ENCODE results near the gene XYLT1.
A peak's percentile ranks its signal among the peaks of the same experiment; 100 is the strongest.

Gene XYLT1

DNA sequence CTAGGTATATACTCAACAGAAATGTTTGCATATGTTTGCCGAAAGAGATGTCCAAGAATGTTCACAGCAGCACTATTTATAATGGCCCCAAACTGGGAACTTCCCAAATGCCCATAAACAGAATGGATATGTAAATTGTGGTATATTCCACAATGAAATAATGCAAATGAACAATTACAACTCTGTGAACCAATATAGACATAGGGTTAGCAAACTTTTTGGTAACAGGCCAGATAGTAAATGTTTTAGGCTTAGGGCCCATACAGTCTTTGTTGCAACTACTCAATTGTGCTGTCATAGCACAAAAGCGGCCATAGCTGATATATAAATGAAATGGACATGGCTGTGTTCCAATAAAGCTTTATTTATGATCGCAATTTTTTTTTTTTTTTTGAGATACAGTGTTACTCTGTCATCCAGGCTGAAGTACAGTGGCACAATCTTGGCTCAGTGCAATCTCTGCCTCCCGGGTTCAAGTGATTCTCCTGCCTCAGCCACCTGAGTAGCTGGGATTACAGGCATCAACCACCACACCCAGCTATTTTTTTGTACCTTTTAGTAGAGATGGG is 16.5 kb downstream of the XYLT1 start:
- DNase-seq = no peak

DNA sequence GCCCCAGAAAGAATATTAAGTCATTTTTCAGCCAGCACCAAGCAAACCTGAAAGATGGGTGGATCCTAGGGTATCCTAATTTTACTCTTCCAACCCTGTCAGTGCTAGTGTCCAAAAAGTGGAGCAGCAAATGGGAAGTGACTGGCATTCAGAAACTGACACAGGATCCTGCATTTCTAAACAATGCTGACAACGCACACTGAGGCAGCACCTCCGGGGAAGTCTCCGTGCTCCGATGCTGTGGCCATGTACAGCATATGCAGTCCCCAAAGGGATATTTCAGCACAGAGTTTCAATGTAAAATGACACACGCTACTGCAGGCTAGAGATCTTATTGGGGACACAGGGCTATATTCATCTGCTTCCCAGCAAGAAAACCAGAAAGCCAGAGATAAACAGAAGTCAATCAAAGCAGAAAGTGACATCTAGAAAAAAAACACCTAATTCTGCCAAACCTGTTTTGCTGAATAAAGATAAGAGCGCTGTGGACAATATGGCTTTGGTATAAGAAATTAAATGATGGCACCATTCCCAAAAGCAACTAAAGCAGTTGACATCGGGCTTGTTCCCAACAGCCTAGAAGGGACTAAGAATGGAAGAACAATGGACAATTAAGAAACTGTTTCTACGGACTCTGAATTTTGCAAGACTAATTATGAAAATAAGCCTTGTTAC is 17.3 kb downstream of the XYLT1 start:
- no peak for DNase-seq

DNA sequence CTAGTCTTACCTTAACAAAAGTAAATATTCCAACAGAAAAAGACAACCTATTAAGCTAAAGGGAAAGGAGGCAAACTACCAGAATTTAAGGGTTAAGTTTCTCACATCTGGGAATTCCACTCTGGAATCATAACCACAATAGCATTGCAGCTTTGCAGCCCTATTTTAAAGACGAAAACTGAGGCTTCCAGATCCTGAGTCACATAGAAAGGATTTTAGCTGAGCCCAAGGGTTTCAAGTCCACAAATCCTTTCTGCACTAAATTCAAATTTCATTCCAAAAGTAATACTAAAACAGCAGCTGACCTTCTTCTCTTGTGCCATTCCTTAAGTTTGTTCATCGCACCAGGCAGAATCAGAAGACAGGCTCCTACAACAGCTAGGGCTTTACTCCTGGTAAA is 17.8 kb downstream of the XYLT1 start:
- no peak for DNase-seq

DNA sequence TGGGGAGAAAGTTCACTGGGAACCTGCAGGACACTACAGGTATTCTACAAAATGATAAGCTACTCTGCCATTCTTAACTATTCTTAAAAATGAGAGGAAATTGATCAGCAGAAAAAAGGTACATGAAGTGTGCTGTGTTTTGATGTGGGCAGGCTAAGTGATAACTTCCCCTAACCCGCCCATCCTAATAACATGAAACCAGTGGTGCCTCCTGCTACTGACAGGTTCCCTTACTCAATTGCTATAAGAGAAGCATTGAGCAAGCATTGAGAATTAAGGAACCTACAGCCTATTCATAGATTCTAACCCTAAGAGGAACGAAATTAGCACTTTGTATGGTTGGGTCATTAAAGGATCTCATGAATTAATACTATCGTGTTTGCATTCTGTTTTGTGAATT is 18.9 kb downstream of the XYLT1 start:
- no peak for DNase-seq

DNA sequence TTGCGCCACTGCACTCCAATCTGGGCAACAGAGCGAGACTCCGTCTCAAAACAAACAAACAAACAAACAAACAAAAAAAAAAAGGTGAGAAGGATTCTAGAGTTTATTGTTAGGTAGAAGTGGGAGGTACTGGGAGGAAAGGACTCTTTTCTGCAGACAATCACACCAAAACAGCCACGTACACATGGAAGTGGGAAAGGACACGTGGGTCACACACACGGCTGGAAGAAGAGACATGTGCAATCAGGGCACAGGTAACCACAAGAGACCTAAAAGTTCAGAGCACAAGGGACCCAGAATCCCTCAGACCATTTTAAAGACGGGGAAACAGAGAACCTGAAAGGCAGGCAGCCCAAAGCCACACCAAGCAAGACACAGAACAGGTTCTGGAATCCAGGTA is 20.5 kb downstream of the XYLT1 start:
- no peak for DNase-seq

DNA sequence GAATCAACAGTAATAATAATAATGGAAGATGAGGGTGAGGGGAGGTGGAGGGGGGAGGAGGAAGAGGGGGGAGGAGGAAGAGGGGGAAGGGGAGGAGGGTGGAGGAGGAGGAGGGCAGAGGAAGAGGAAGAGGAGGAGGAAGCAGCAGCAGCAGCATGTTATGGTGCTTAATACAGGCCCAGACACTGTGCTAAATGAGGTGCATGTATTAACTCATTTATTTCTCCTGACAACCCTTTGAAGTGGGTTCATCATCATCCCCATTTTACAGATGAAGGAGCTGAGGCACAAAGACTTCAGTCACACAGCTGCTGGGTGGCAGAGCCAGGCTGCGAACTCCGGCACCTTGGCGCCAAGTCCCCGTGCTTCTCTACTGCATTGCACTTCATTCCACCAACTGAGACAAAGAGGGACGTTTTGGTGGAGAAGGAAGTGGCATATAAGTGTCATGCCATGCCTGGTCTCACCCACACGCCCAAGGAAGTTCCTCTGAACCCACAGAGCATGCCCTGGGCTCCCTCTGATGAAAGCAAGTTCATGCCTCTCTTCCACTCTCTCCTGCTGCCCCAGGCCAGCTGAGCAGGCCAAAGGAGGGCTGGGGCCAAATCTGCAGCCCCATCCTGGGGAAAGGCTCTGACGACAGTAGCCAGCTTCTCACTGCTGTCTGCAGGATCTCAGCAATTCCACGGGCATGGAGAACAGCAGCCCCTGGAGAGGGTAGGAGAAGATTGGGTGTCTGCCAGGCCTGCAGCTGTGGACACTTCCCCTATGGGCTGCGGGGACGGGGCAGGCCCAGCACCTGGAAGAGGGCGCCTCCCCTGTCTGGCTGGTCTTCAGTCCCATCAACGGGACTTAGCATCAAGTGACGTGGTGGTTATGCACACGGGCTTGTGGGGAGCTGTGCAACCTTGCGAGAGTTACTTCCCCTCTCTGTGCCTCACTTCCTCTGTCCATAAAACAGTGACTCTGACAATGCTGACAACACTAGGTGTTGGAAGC is 21.8 kb downstream of the XYLT1 start:
- DNase-seq = no peak

DNA sequence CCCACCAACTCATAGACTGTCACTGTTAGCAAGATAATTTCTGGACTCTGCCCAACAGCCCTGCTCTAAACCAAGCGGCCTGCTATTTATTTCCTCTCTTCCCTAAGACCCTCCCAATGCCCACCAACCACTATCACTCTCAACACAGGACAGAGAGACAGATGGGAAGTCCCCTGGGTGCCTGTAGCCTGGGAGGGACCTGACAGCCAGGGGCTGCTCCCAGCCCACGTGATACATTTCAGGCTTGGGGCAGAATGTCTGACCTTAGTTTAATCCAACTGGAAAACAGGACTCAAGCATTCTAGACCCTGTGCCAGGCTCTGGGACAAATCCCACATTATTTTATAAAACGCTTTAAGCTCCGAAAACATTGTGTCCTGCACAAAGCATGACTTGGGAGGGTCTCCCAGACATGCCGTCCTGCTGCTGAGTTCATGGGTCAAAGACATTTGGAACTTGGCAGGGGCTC is 23.6 kb downstream of the XYLT1 start:
- no peak for DNase-seq

DNA sequence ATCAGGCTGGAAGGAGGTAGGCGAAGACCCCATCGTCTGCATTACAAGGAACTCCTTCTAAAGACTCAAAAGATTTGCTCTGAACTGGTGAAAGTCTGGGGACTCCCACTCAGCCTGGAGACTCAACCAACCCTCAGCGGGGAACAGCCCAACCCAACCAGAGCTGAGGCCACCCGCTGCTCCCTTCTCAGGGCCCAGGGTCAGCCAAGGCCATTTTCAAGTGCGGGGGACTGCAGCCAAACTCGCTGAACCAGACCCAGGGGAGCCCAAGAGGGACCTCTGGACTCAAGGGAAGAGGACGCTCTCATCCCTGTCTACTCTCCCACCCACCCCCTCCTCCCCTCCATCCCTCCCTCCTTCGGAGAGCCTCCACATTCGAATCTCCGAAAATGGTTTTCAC is 24.1 kb downstream of the XYLT1 start:
- no peak for DNase-seq

DNA sequence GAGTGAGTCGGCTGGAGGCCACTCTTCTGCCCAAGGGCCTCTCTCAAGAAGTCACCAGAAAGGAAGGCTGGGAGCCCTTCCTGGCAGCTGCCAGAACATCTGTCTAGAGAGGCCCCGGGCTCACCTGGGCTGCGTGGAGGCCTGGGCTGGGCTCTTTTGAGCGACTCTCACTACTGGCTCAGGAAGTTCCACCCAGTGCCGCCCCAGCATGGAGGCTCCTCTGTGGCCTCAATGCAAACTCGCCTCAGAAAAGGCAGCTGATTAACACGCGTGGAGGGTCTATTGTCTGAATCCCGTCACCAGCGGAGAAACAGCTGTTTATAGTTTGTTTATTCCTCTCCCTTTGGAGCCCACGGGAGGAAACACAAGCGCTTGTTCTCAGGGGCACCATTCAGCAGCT is 25.3 kb downstream of the XYLT1 start:
- no peak for DNase-seq

DNA sequence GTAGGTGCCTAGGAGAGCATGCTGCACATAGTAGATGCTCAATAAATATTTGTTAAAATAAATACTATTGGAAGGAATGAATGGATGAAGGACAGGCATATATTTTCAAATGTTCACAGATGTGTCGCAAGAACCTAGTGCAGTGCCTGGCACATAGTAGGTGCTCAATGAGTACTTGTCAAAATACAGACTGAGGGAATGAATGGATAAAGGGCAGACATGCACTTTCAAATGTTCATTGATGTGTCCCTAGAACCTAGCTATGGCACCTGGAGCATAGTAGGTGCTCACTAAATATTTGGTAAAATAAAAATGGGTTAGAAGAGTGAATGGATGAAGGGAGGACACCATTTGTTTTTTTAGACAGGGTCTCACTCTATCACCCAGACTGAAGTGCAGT is 26.1 kb downstream of the XYLT1 start:
- DNase-seq = no peak

DNA sequence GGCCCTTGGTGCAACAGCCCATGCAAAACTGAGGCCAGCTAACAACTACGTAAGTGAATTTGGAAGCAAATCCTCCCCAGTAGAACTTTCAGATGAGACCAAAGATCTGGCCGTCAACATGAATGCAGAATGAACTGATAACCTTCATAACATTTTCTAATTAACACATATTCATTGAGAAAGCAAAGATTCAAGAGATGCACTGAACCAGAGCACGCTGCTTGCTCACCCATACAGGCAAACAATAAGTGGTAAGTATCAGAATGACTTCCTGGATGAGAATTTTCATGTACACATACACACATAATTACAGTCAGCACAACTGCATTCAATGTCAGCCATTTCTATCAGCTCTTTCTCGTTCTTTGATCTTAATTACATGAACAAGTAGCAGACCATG is 30.6 kb downstream of the XYLT1 start:
- DNase-seq = no peak

DNA sequence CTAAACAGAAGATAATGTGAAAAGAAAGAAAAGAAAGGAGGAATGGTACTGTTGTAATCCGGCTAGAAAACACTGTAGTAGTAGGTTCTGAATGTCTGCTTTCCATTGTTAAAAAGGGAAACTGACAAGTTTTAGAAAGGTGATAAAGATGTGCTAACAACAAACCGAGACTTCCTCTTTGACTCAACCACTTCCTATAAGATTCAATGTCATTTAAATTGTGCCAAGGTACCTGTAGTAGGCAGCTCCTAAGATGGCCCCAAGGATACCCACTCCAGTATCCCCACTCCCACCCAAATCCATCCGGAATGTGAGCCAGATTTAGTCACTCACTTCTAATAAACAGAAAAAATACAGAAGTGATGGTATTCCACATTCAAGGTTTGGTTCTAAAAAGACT is 31.2 kb downstream of the XYLT1 start:
- DNase-seq = no peak

DNA sequence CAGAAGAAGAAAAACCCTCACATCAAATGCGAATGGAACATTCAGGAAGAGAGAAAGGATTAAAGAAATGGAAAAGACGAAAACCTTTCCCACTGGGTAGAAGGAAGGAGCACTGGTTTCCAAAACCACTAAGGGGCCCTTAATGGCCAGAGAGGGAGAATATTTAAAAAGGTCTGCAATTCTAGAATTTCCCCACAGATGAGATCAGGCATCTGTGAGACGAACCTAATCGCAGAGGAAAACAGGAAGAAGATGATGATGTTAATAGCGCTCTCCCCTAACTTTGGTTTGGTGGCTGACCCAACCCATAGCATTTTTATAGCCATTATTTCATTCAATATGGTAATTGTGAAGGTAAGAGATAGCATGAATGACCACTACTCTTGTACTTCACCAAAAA is 32.8 kb downstream of the XYLT1 start:
- DNase-seq = no peak

DNA sequence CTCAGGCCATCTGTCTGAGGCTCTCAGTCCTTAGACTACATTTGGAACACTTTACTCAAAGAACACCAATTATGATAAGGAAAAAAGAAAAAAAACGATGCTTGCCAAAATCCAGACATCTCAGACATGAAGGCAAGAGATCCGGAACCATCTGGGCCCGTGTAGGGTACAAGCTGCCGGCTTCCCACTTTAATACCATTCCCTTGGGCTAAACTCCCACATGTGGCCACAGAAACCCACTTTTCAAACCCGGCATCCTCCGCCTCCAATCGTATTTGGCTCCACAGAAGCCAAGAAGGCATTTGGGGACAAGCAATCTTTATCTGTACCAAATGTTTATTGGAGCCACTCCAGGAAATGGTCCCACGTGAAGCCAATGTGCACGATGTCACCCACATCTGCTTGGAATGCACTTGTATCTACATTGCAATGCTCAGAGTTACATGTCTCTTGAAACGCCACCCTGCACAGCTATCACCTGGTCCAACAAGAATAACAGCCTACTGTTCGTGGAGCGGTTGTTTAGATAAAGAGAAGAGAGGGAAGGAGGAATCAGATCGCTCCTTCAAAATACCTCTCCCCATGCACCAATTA is 33.5 kb downstream of the XYLT1 start:
- peak; percentile 23 for DNase-seq

DNA sequence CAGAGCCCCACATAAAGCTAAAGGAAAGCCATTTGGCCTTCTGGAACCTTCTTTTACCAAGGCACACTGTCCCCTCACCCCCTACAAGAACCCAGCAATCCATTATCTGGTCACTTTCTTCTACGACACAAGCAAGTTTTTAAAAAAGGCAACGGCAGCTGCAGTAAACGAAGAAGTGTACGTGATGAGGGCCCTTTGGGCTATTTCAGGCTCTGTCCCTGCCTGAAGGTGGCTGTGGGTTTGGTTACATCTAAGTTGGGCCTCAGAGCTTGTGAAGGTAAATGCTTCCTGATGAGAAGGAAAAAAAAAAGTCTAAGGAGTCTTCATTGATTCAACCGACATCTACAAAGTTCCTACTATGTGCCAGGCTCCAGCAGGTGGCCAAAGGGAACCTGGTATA is 35.4 kb downstream of the XYLT1 start:
- no peak for DNase-seq

DNA sequence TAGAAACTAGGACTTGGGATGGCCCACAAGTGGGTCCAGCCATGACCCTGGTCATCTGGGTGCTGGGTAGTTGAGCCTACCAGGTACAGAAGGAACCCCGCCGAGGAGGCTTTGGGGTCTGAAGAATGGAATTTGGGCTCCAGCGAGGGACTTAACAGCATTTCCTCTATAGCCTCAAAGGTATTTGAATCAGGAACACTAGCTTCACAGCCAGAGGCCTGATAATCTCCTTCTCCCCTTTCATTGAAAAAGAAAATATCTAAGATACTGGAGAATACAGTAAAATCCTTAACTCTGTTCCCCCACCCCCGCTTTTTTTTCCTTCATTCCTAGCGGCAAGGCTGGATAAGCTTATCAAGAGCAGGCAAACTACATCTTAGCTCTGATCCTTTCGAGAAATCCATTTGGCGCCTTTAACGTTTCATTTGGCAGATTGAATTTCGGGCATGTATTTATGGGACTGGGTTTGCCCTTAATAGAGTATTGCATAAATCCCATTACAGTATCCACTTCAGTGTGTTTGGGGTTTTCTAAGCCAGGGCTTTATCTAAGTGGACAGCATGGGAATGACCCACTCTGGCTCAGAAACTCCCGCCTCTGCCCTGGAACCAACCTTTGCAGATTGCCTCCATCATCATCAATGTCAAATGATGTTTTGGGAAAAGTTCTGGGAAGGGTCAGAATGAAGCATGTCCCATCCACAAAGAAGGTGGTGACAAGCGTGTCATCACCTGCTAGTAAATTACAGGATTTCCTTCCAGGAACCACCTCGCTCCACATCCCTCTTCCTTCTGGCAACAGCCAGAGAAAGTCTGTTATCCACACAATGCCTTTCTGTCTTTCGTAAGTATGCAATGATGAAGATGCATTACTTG is 36.9 kb downstream of the XYLT1 start:
- DNase-seq = no peak

DNA sequence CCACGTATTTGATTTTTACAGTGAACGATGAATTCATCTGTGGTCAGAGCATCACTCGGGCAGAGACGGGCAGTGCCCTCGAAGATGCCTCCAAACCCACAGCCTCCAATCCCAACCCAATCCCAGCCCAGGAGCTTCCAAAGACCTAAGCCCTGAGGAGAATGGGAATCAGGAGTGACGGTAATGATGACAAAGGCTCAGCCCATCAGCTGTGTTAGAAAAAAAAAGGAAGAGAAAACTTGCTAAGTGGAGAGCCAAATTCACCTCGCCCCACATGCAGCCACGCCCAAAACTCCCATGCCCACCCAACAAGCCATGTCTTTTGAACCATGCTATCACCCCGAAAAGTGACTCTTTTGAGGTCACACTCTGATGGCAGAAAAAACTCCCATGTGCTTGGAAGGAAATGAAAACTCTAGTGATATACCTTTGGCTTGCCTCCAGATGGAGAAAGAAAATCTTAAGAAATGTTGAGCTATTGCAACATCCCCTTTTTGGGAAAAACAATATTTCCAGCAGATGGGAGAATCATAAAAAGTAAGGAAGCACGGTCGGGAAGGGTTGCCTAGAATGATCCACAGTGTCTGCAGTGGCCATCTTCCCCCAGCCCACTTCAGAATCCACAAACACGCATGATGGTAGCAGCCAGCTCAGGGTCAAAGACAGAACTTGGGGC is 37.7 kb downstream of the XYLT1 start:
- DNase-seq = no peak

DNA sequence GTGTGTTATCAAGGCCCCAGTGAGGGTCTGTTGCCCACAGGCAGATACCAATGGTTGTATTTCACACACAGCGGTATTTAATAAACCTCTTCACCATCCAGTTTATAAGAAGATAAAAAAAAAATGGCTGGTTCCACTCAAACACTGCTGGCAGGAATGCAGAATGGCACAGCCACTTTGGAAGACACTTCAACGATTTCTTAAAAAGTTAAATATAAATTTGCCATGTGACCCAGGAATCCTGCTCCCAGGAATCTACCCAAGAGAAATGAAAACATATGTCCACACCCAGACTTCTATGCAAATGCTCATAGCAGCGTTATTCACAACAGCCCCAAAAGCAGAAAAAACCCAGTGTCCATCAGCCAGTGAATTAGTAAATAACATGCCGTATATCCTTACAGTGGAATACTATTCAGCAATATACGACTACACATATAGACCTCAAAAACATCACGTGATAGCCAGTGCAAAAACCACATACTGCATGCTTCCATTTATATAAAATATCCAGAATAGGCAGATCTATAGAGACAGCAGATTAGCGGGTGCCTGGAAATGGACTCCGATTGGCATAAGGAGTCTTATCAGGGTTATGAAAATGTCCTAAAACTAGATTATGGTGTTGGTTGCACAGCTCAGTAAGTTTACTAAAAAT is 38.7 kb downstream of the XYLT1 start:
- no peak for DNase-seq

DNA sequence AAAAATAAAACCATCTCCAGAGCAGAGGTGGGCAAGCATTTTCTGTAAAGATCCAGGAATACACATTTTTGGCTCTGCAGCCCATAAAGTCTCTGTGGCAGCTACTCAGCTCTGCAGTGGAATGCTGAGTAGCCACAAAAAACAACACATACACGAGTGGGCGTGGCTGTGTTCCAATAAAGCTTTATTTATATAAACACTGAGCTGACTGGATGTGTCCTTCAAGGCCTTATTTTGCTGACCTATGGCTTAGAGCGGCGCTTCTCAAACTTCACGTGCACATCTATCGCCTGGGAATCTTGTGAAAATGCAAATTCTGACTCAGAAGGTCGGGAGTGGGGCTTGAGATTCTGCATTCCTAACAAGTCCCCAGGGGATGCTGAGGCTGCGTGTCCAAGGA is 39.7 kb downstream of the XYLT1 start:
- DNase-seq = no peak

DNA sequence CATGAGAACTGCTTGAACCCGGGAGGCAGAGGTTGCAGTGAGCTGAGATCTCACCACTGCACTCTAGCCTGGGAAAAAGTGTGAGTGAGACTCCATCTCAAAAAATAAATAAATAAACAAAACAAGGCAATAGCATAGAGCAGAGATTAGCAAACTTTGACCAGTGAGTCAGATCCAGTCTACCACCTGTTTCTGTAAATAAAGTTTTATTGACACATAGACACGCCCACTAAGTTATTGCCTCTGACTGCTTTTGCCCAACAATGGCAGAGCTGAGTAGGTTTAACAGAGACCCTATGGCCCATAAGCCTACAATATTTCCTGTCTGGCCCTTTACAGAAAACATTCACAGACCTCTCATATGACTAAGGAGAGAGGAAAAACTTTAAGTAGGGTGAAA is 44.3 kb downstream of the XYLT1 start:
- no peak for DNase-seq

DNA sequence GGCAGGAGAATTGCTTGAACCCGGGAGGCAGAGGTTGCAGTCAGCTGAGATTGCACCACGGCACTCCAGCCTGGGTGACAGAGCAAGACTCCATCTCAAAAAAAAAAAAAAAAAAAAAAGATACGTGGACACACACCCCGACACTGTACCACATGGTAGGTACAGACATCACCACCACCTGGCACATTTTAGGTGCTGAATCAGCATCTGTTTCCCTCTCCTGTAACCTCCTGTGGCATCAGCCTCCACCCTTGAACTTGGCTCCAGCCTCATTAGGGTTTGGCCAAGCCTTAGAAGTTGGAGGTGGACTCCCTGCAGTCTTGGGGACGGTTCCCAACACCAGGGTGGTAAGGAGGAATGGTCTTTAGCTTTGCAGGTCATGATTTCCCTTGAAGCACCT is 46.0 kb downstream of the XYLT1 start:
- DNase-seq = no peak

Data from NCI-H510A treated with DMSO at 0.1 percent for 48 hours (cell line).